Stomach (tissue), 4 donors: Measurements from ENCODE around the gene HLCS.

Source experiments
- EP300 ChIP-seq: sonication (generic); formaldehyde crosslinking; IDR thresholded peaks from one replicate; pipeline ENCODE4 v1.6.1; 2017; ENCODE audit warnings: antibody characterized with exemption
- POLR2AphosphoS5 ChIP-seq, 3 donors: sonication (generic); formaldehyde crosslinking; IDR thresholded peaks; one replicate each; pipeline ENCODE4 v1.6.1; 2016; ENCODE audit warnings: antibody characterized with exemption in 3 of 3
- TF ChIP-seq, protein P1 (sequence below), 7 experiments: fragments of 450-650 bp in 4 of 7; fragments of 200-600 bp in 3 of 7; sonication (generic) in 3 of 7; IDR thresholded peaks; one replicate each; pipeline ENCODE4 v1.5.1; 2016 to 2019; ENCODE audit warnings: antibody characterized with exemption in 7 of 7, control low read depth in 2 of 7, mild to moderate bottlenecking in 1 of 7

DNA sequence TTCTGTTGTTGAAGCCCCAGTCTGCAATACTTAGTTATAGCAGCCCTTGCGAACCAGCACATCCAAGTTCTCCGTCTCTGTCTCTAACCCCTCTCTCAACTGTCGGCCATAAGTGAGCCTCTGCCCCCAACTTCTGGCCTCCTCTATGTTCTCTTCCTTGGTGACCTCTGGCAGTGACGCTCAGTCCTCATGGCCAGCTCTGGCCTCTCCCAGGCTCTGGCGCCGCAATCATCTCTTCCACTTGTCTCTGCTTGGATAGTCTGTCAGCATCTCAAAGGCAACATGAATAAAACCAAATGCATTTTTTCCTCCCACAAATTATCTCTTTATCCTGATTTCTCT is 8.4 kb upstream of the HLCS start:
- TF ChIP-seq, protein P1, sequence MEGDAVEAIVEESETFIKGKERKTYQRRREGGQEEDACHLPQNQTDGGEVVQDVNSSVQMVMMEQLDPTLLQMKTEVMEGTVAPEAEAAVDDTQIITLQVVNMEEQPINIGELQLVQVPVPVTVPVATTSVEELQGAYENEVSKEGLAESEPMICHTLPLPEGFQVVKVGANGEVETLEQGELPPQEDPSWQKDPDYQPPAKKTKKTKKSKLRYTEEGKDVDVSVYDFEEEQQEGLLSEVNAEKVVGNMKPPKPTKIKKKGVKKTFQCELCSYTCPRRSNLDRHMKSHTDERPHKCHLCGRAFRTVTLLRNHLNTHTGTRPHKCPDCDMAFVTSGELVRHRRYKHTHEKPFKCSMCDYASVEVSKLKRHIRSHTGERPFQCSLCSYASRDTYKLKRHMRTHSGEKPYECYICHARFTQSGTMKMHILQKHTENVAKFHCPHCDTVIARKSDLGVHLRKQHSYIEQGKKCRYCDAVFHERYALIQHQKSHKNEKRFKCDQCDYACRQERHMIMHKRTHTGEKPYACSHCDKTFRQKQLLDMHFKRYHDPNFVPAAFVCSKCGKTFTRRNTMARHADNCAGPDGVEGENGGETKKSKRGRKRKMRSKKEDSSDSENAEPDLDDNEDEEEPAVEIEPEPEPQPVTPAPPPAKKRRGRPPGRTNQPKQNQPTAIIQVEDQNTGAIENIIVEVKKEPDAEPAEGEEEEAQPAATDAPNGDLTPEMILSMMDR (IDR thresholded peaks at IDR 0.05) = no peak
- TF ChIP-seq POLR2AphosphoS5 (IDR thresholded peaks at IDR 0.05) (no peak), EP300 (no peak)
